Subcutaneous adipose tissue (tissue), 4 donors: ENCODE data around the gene TRPV4. TPM values are rescaled to one million over a fixed set of nuclear protein-coding genes. Genes with fewer than 3 reads are reported as not detected.

Experiments used
- CTCF ChIP-seq: fragments of 450-650 bp; IDR thresholded peaks from one replicate; pipeline ENCODE4 v1.5.1; 2016; ENCODE audit warnings: low read depth, mild to moderate bottlenecking, control low read depth, antibody characterized with exemption, moderate library complexity
- total RNA-seq, 4 donors: library from RNA; depleted of rRNA; stranded (reverse); fragments of >200 nt; gene quantifications; one replicate each; pipeline ENCODE4 v1.1.0, GENCODE V29; 2016

Gene TRPV4
- total RNA-seq, 4 donors from 2014 or later, result 0.88 to 1.7 (median 1.2) TPM

GRCh38 chr12:109786799-109787198, 46.4 kb downstream of the TRPV4 start:
- TF ChIP-seq CTCF, result no peak

GRCh38 chr12:109785854-109786253, 47.3 kb downstream of the TRPV4 start:
- TF ChIP-seq CTCF, result no peak

GRCh38 chr12:109783965-109784244, 49.3 kb downstream of the TRPV4 start:
- no peak for TF ChIP-seq CTCF

GRCh38 chr12:109783135-109783964, 49.8 kb downstream of the TRPV4 start:
- TF ChIP-seq CTCF, result no peak

GRCh38 chr12:109782326-109782703, 50.9 kb downstream of the TRPV4 start:
- TF ChIP-seq CTCF, result no peak

GRCh38 chr12:109781668-109782325, 51.4 kb downstream of the TRPV4 start:
- TF ChIP-seq CTCF, result no peak

- TF ChIP-seq CTCF, result no peak
Measured at GRCh38 chr12:109779382-109779781, 53.8 kb downstream of the TRPV4 start.
